AG04449 (cell line): ENCODE data around the gene TLNRD1.
"Not testable (repeated sequence)": the region's sequence is repeated elsewhere in the genome, so short reads cannot be mapped to it uniquely, and the experiment has no call there.

Source experiments
- CTCF ChIA-PET: fragments of 350-600 bp; formaldehyde crosslinking; extraction: SDS; loops from one replicate; lab custom pipeline; 2021; ENCODE audit warnings: antibody characterized with exemption; lab: Yijun Ruan, JAX
- POLR2A ChIA-PET: fragments of 400-600, 350-600 bp; formaldehyde crosslinking; extraction: SDS; loops from one replicate; lab custom pipeline; 2020; ENCODE audit warnings: antibody characterized with exemption, inconsistent platforms; lab: Yijun Ruan, JAX
- DNase-seq: peaks from one replicate; pipeline ENCODE4 v3.0.0-alpha.2; 2010; ENCODE audit warnings: low read depth, low spot score
- H3K4me3 ChIP-seq: 2 replicates; pipeline ENCODE4 v1.5.1; 2011; ENCODE audit warnings: low read depth, mild to moderate bottlenecking, control low read depth, low read length
- TF ChIP-seq, protein P1 (sequence below): IDR thresholded peaks from one replicate; pipeline ENCODE4 v1.5.1; 2011; ENCODE audit warnings: mild to moderate bottlenecking, moderate library complexity, low read length, control low read depth, inconsistent platforms; ENCODE audit not compliant: insufficient read depth; ENCODE audit errors: missing control alignments

Gene TLNRD1

DNA sequence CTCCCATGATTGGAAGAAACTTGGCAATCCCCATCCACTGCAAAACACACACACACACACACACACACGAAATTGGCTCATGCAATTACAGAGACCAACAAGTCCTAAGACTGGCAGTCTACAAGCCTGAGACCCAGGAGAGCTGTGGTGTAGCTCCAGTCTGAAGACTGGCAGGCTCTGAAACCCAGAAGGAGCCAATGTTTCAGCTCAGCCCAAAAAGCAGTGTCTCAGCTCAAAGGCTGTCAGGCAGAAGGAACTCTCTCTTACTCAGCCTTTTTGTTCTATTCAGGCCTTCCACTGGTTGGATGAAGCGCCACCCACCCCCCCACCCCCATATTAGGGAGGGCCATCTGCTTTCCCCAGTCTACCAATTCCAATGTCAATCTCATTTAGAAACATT is 43.2 kb upstream of the TLNRD1 start:
- no peak for DNase-seq
- no peak overlapping the region for H3K4me3 ChIP-seq
- ChIA-PET CTCF (interaction anchor here (1.3 to 5.2 kb wide), 2 partner anchors 12 to 181 kb away, joined by 6 to 63 read pairs; no protein-coding TSS in a partner anchor), POLR2A (no interaction called here)
- TF ChIP-seq, protein P1, sequence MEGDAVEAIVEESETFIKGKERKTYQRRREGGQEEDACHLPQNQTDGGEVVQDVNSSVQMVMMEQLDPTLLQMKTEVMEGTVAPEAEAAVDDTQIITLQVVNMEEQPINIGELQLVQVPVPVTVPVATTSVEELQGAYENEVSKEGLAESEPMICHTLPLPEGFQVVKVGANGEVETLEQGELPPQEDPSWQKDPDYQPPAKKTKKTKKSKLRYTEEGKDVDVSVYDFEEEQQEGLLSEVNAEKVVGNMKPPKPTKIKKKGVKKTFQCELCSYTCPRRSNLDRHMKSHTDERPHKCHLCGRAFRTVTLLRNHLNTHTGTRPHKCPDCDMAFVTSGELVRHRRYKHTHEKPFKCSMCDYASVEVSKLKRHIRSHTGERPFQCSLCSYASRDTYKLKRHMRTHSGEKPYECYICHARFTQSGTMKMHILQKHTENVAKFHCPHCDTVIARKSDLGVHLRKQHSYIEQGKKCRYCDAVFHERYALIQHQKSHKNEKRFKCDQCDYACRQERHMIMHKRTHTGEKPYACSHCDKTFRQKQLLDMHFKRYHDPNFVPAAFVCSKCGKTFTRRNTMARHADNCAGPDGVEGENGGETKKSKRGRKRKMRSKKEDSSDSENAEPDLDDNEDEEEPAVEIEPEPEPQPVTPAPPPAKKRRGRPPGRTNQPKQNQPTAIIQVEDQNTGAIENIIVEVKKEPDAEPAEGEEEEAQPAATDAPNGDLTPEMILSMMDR: no peak

DNA sequence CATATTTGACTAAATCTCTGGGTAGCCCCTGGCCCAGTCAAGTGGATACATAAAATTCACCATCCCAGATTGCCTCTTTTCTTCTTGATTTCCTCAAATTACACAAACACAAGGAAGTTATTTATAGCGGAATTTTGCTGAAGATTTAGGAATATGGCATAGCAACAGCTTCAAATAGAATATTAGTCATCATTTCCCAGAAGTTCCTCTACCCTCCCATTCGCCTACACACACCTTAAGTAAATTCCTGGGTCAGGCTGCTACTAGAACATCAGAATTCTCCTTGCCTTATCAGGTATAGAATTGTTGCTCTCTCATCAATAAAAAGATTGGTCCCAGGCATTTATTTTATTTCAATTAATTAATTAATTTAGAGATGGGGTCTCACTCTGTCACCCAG is 42.7 kb upstream of the TLNRD1 start:
- TF ChIP-seq, protein P1: no peak
- no peak overlapping the region for H3K4me3 ChIP-seq
- DNase-seq: no peak
- ChIA-PET POLR2A (no interaction called here), CTCF (interaction anchor here (5.2 kb wide), 1 partner anchor 12 kb away, joined by 63 read pairs; no protein-coding TSS in a partner anchor)

- no peak overlapping the region for H3K4me3 ChIP-seq
- POLR2A ChIA-PET: interaction anchor here (1.5 kb wide), 1 partner anchor 11 kb away, joined by 4 read pairs; no protein-coding TSS in a partner anchor
- TF ChIP-seq, protein P1: no peak
- no peak for DNase-seq
- CTCF ChIA-PET: interaction anchor here (1.0 to 5.2 kb wide), 3 partner anchors 11 to 179 kb away, joined by 4 to 63 read pairs (median 9); partner anchors contain the start of gene CEMIP
Measured at GRCh38 chr15:80958818-80959495, 41.8 kb upstream of the TLNRD1 start.

GRCh38 chr15:80965454-80965853 is 35.3 kb upstream of the TLNRD1 start:
- POLR2A ChIA-PET, DNase-seq, CTCF ChIA-PET, H3K4me3 ChIP-seq: not testable (repeated sequence)

DNA sequence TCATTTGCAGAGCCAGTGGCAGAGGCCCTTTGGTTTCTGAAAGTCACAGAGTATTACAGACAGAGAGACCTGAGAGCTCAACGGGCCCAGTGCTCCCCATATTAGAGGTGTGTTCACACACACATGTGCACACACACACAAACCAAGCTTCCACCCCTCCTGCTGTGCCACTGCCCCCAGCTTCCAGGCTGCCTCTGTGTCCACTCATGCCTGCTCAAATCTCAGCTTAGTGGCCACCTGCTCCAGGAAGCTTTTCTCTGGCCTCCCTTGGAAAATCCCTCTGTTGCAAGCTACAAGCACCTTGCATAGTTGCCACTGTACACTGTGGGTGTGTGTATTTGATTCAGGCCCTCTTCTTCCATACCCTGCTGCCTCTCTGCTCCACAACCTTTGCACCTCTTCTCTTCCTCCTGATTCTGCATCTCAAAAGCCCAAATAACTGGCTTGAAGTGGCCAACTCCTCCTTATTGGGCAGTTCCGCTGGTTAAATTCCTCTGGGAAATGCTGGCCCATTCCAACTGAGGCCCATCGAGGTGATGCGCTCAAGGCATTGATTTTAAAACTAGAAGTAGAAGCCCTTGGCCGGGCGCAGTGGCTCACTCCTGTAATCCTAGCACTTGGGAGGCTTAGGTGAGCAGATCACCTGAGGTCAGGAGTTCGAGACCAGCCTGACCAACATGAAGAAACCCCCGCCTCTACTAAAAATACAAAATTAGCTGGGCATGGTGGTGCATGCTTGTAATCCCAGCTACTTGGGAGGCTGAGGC is 34.1 kb upstream of the TLNRD1 start:
- H3K4me3 ChIP-seq: no peak overlapping the region
- no peak for DNase-seq
- CTCF ChIA-PET: interaction anchor here (0.8 to 7.0 kb wide), 9 partner anchors 8 to 547 kb away, joined by 3 to 121 read pairs (median 50); partner anchors contain the start of gene CEMIP
- POLR2A ChIA-PET: interaction anchor here (0.5 kb wide), 1 partner anchor 55 kb away, joined by 7 read pairs; no protein-coding TSS in a partner anchor
- TF ChIP-seq, protein P1: no peak

- no peak overlapping the region for H3K4me3 ChIP-seq
- DNase-seq: no peak
- ChIA-PET POLR2A (interaction anchor here (1.7 kb wide), 1 partner anchor 188 kb away, joined by 7 read pairs; the partner anchor contains the start of gene CEMIP), CTCF (interaction anchor here (0.8 to 7.0 kb wide), 10 partner anchors 9 to 548 kb away, joined by 3 to 121 read pairs (median 50); partner anchors contain the start of gene CEMIP)
- TF ChIP-seq, protein P1: no peak
Measured at GRCh38 chr15:80967451-80967850, 33.3 kb upstream of the TLNRD1 start.
